ENCODE results near the gene PTX4.

DNA sequence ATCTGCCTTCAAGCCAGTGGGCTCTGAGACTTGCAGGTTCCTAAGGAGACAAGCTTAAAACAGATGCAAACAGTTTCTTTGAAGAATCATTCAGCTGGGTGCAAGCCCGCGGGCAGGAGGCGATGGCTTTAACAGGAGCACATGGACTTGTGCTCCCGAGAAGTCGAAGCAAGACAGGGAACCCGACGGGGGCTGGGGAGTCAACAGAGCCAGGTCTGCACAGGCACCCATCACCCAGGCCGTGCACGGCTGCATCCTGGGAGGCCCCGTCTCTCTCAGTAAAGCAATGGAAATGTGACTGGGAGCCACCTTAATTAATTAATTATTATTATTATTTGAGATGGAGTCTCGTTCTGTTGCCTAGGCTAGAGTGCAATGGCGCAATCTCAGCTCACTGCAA lies 333 bp upstream of the PTX4 start:
- TF ChIP-seq CTCF (IDR thresholded peaks at IDR 0.05) = no peak
- TF ChIP-seq POLR2A (IDR thresholded peaks at IDR 0.05) = no peak

Data from esophagus squamous epithelium (tissue), 4 donors.